BLaER1 treated with 17β-estradiol and CSF1 and Interleukin-3, amounts not matched to agents 10 nM and 100 nM (cell line): ENCODE results near the gene SH2D4B.

ENCODE experiments used
- H3K27ac ChIP-seq, 11 experiments: shearing (Covaris generic); formaldehyde crosslinking; 2 replicates each; pipeline ENCODE4 v1.8.1; 2022
- H3K27me3 ChIP-seq, 11 experiments: shearing (Covaris generic); formaldehyde crosslinking; 2 replicates each; pipeline ENCODE4 v1.8.1; 2022
- H3K36me3 ChIP-seq, 11 experiments: shearing (Covaris generic); formaldehyde crosslinking; 2 replicates each; pipeline ENCODE4 v1.8.1; 2022
- H3K4me1 ChIP-seq, 10 experiments: shearing (Covaris generic); formaldehyde crosslinking; 2 replicates each; pipeline ENCODE4 v1.8.1; 2022
- H3K4me2 ChIP-seq, 11 experiments: shearing (Covaris generic); formaldehyde crosslinking; 2 replicates each; pipeline ENCODE4 v1.8.1; 2022
- H3K4me3 ChIP-seq, 10 experiments: shearing (Covaris generic); formaldehyde crosslinking; 2 replicates each; pipeline ENCODE4 v1.8.1; 2022
- H3K9ac ChIP-seq, 11 experiments: shearing (Covaris generic); formaldehyde crosslinking; 2 replicates each; pipeline ENCODE4 v1.8.1; 2022
- H3K9me3 ChIP-seq, 11 experiments: shearing (Covaris generic); formaldehyde crosslinking; replicated peaks in 1 of 11; 2 replicates each; pipeline ENCODE4 v1.8.1; 2022
- H4K20me1 ChIP-seq, 11 experiments: shearing (Covaris generic); formaldehyde crosslinking; 2 replicates each; pipeline ENCODE4 v1.8.1; 2022
- Cebpa-rat ChIP-seq, 11 experiments: shearing (Covaris generic); IDR thresholded peaks; 2 replicates each; pipeline ENCODE4 v1.8.1; 2022

SH2D4B gene

GRCh38 chr10:80509108-80509402 is 28.6 kb upstream of the SH2D4B start:
- no peak for TF ChIP-seq Cebpa-rat (IDR thresholded peaks at IDR 0.05)
- peak overlapping the region in 8 of 10 experiments; percentile 18 to 50 (median 38); a peak in 15 of 20 replicates for H3K4me3 ChIP-seq
- H3K27me3 ChIP-seq = no peaks in the 10 kb centered on the region
- peaks cover 73 to 95% (median 90%) of the 10 kb centered on the region in 11 experiments for H3K36me3 ChIP-seq
- H3K4me2 ChIP-seq = peak overlapping the region; percentile 90 to 99 (median 96)
- H3K27ac ChIP-seq = peak overlapping the region; percentile 18 to 97 (median 79); a peak in 20 of 22 replicates
- H3K9ac ChIP-seq = peak overlapping the region; percentile 4 to 77 (median 54); a peak in 21 of 22 replicates
- no peaks in the 10 kb centered on the region for H3K9me3 ChIP-seq
- peaks cover 99 to 100% (median 100%) of the 10 kb centered on the region in 10 experiments for H3K4me1 ChIP-seq
- peaks cover 62 to 97% (median 86%) of the 10 kb centered on the region in 11 experiments for H4K20me1 ChIP-seq

- Histone ChIP-seq H3K9ac (peak overlapping the region; percentile 4 to 77 (median 54); a peak in 21 of 22 replicates), H3K27ac (peak overlapping the region; percentile 18 to 97 (median 79); a peak in 21 of 22 replicates), H3K4me3 (peak overlapping the region in 8 of 10 experiments; percentile 18 to 50 (median 38); a peak in 14 of 20 replicates), H3K4me1 (peaks cover 99 to 100% (median 100%) of the 10 kb centered on the region in 10 experiments), H3K36me3 (peaks cover 78 to 98% (median 93%) of the 10 kb centered on the region in 11 experiments), H3K27me3 (no peaks in the 10 kb centered on the region), H4K20me1 (peaks cover 62 to 99% (median 86%) of the 10 kb centered on the region in 11 experiments), H3K9me3 (no peaks in the 10 kb centered on the region), H3K4me2 (peak overlapping the region; percentile 90 to 99 (median 96))
- TF ChIP-seq Cebpa-rat (IDR thresholded peaks at IDR 0.05) = 0 out of 22 replicates have a peak, but pooled peaks of 1 of the 11 experiments have one; percentile 57
These were observed 28.1 kb upstream of the SH2D4B start for GRCh38 chr10:80509403-80510161.

GRCh38 chr10:80512031-80512526 is 25.6 kb upstream of the SH2D4B start:
- Histone ChIP-seq H3K27ac (peak overlapping the region in 2 of 11 experiments; percentile 80 to 94; a peak in 2 of 22 replicates), H3K9ac (no peak overlapping the region)

GRCh38 chr10:80513106-80513505 is 24.6 kb upstream of the SH2D4B start:
- H3K36me3 ChIP-seq = peaks cover 88 to 100% (median 99%) of the 10 kb centered on the region in 11 experiments
- no peaks in the 10 kb centered on the region for H3K9me3 ChIP-seq
- H3K27ac ChIP-seq = no peak overlapping the region
- H3K4me1 ChIP-seq = peaks cover 99 to 100% (median 100%) of the 10 kb centered on the region in 10 experiments
- H3K4me2 ChIP-seq = peak overlapping the region; percentile 1 to 98 (median 91); a peak in 14 of 22 replicates
- H3K9ac ChIP-seq = peak overlapping the region in 4 of 11 experiments; percentile 6 to 22 (median 12); a peak in 4 of 22 replicates
- TF ChIP-seq Cebpa-rat (IDR thresholded peaks at IDR 0.05) = no peak
- H4K20me1 ChIP-seq = peaks cover 35 to 100% (median 96%) of the 10 kb centered on the region in 11 experiments
- no peak overlapping the region for H3K4me3 ChIP-seq
- H3K27me3 ChIP-seq = no peaks in the 10 kb centered on the region

More at GRCh38 chr10:80512031-80512526, 25.6 kb upstream of the SH2D4B start:
- H3K27me3 ChIP-seq = no peaks in the 10 kb centered on the region
- H4K20me1 ChIP-seq = peaks cover 43 to 100% (median 93%) of the 10 kb centered on the region in 11 experiments
- peak overlapping the region in 10 of 11 experiments; percentile 0 to 98 (median 22); a peak in 11 of 22 replicates for H3K4me2 ChIP-seq
- peaks cover 99 to 100% (median 100%) of the 10 kb centered on the region in 10 experiments for H3K4me1 ChIP-seq
- peaks cover 86 to 100% (median 97%) of the 10 kb centered on the region in 11 experiments for H3K36me3 ChIP-seq
- no peak for TF ChIP-seq Cebpa-rat (IDR thresholded peaks at IDR 0.05)
- no peaks in the 10 kb centered on the region for H3K9me3 ChIP-seq
- no peak overlapping the region for H3K4me3 ChIP-seq

- H4K20me1 ChIP-seq = peaks cover 42 to 100% (median 98%) of the 10 kb centered on the region in 11 experiments
- peaks cover 99 to 100% (median 100%) of the 10 kb centered on the region in 10 experiments for H3K4me1 ChIP-seq
- no peak overlapping the region; a peak in 1 of 20 replicates for H3K4me3 ChIP-seq
- peak overlapping the region in 10 of 11 experiments; percentile 32 to 66 (median 47); a peak in 16 of 22 replicates for H3K9ac ChIP-seq
- no peak for TF ChIP-seq Cebpa-rat (IDR thresholded peaks at IDR 0.05)
- no peaks in the 10 kb centered on the region for H3K27me3 ChIP-seq
- H3K4me2 ChIP-seq = peak overlapping the region; percentile 91 to 98 (median 94)
- H3K36me3 ChIP-seq = peaks cover 87 to 100% (median 98%) of the 10 kb centered on the region in 11 experiments
- H3K27ac ChIP-seq = peak overlapping the region in 2 of 11 experiments; percentile 20 to 34; a peak in 2 of 22 replicates
- H3K9me3 ChIP-seq = no peaks in the 10 kb centered on the region
These were observed 22.2 kb upstream of the SH2D4B start for GRCh38 chr10:80515511-80515910.

GRCh38 chr10:80515941-80516340 is 21.8 kb upstream of the SH2D4B start:
- H3K36me3 ChIP-seq = peaks cover 86 to 100% (median 98%) of the 10 kb centered on the region in 11 experiments
- H3K9me3 ChIP-seq = no peaks in the 10 kb centered on the region
- H3K27ac ChIP-seq = peak overlapping the region in 2 of 11 experiments; percentile 10 to 34; a peak in 1 of 22 replicates
- H4K20me1 ChIP-seq = peaks cover 46 to 100% (median 99%) of the 10 kb centered on the region in 11 experiments
- peaks cover 99 to 100% (median 100%) of the 10 kb centered on the region in 10 experiments for H3K4me1 ChIP-seq
- TF ChIP-seq Cebpa-rat (IDR thresholded peaks at IDR 0.05) = no peak
- peak overlapping the region; percentile 91 to 98 (median 94) for H3K4me2 ChIP-seq
- H3K9ac ChIP-seq = peak overlapping the region in 10 of 11 experiments; percentile 8 to 66 (median 44); a peak in 13 of 22 replicates
- no peaks in the 10 kb centered on the region for H3K27me3 ChIP-seq
- H3K4me3 ChIP-seq = peak overlapping the region in 1 of 10 experiments; percentile 2; a peak in 1 of 20 replicates

GRCh38 chr10:80516506-80517075 is 21.1 kb upstream of the SH2D4B start:
- peaks cover 86 to 100% (median 98%) of the 10 kb centered on the region in 11 experiments for H3K36me3 ChIP-seq
- peaks cover 99 to 100% (median 100%) of the 10 kb centered on the region in 10 experiments for H3K4me1 ChIP-seq
- peak overlapping the region in 10 of 11 experiments; percentile 9 to 71 (median 62); a peak in 17 of 22 replicates for H3K9ac ChIP-seq
- H3K9me3 ChIP-seq = no peaks in the 10 kb centered on the region
- H3K27me3 ChIP-seq = no peaks in the 10 kb centered on the region
- H4K20me1 ChIP-seq = peaks cover 49 to 100% (median 98%) of the 10 kb centered on the region in 11 experiments
- TF ChIP-seq Cebpa-rat (IDR thresholded peaks at IDR 0.05) = no peak
- H3K27ac ChIP-seq = peak overlapping the region in 10 of 11 experiments; percentile 51 to 81 (median 71); a peak in 18 of 22 replicates
- H3K4me3 ChIP-seq = 0 out of 20 replicates have a peak overlapping the region, but pooled peaks of 2 of the 10 experiments have one; percentile 9 to 15
- H3K4me2 ChIP-seq = peak overlapping the region; percentile 91 to 98 (median 94)
